Uterus (tissue), 4 donors: ENCODE measurements around the gene ROBO2. TPM values are rescaled to one million over a fixed set of nuclear protein-coding genes. Genes with fewer than 3 reads are reported as not detected.

Experiments
- DNase-seq, 2 donors: peaks; one replicate each; pipeline ENCODE4 v3.0.0-alpha.2; 2019 to 2020
- H3K27ac ChIP-seq, 2 donors: fragments of 200-600 bp; sonication (generic); 1 replicate in 1 of 2; 2 replicates in 1 of 2; pipeline ENCODE4 v1.5.1; 2016 to 2018
- H3K27me3 ChIP-seq, 2 donors: fragments of 200-600 bp; sonication (generic); one replicate each; pipeline ENCODE4 v1.5.1; 2018 to 2019; ENCODE audit warnings: control low read depth in 1 of 2
- H3K36me3 ChIP-seq, 2 donors: fragments of 200-600 bp; sonication (generic); one replicate each; pipeline ENCODE4 v1.5.1; 2019; ENCODE audit warnings: control low read depth in 1 of 2
- H3K4me1 ChIP-seq, 2 donors: fragments of 200-600 bp; sonication (generic); one replicate each; pipeline ENCODE4 v1.5.1; 2018 to 2019; ENCODE audit warnings: control low read depth in 1 of 2
- H3K4me3 ChIP-seq, 2 donors: fragments of 200-600 bp; sonication (generic); 1 replicate in 1 of 2; 2 replicates in 1 of 2; pipeline ENCODE4 v1.5.1; 2018 to 2019; ENCODE audit warnings: mild to moderate bottlenecking in 1 of 2
- H3K9me3 ChIP-seq, 2 donors: fragments of 200-600 bp; sonication (generic); one replicate each; pipeline ENCODE4 v1.5.1; 2019; ENCODE audit warnings: control low read depth in 1 of 2
- POLR2A ChIP-seq, 2 donors: fragments of 450-650 bp; IDR thresholded peaks; one replicate each; pipeline ENCODE4 v1.6.1; 2016; ENCODE audit warnings: antibody characterized with exemption in 2 of 2, mild to moderate bottlenecking in 1 of 2, moderate library complexity in 1 of 2
- intact Hi-C: fragments of 100-400 bp; cut with DNase I; formaldehyde crosslinking; loops from one replicate; pipeline ENCODE4 v1.15.1; 2023; ENCODE audit warnings: low total_unique reads
- total RNA-seq, 4 donors: library from RNA; depleted of rRNA in 3 of 4; stranded (reverse); fragments of >200 nt in 3 of 4; gene quantifications; one replicate each; pipeline versions ENCODE4 v1.1.0 to v1.2.4, GENCODE V29; 2014 to 2023
- TF ChIP-seq, protein P1 (sequence below), 4 experiments: fragments of 200-600 bp in 2 of 4; fragments of 450-650 bp in 2 of 4; sonication (generic) in 2 of 4; IDR thresholded peaks; one replicate each; pipeline ENCODE4 v1.5.1; 2016 to 2019; ENCODE audit warnings: antibody characterized with exemption in 4 of 4, mild to moderate bottlenecking in 2 of 4, moderate library complexity in 1 of 4
- donor health status: DM: yes; HTN: yes; CAD: no.

Gene ROBO2
- total RNA-seq, 4 donors from 2014 or later = 0.26 to 51.3 (median 0.49) TPM; not detected in 1

GRCh38 chr3:77456431-77456830 is 416.5 kb downstream of the ROBO2 start:
- no peaks in the 10 kb centered on the region for H3K4me1 ChIP-seq
- TF ChIP-seq, protein P1, sequence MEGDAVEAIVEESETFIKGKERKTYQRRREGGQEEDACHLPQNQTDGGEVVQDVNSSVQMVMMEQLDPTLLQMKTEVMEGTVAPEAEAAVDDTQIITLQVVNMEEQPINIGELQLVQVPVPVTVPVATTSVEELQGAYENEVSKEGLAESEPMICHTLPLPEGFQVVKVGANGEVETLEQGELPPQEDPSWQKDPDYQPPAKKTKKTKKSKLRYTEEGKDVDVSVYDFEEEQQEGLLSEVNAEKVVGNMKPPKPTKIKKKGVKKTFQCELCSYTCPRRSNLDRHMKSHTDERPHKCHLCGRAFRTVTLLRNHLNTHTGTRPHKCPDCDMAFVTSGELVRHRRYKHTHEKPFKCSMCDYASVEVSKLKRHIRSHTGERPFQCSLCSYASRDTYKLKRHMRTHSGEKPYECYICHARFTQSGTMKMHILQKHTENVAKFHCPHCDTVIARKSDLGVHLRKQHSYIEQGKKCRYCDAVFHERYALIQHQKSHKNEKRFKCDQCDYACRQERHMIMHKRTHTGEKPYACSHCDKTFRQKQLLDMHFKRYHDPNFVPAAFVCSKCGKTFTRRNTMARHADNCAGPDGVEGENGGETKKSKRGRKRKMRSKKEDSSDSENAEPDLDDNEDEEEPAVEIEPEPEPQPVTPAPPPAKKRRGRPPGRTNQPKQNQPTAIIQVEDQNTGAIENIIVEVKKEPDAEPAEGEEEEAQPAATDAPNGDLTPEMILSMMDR (IDR thresholded peaks at IDR 0.05) = no peak
- no peak for TF ChIP-seq POLR2A (IDR thresholded peaks at IDR 0.05)
- intact Hi-C loops = no loop called here
- no peak for DNase-seq
- no peak overlapping the region for H3K27ac ChIP-seq
- H3K4me3 ChIP-seq = no peak overlapping the region
- H3K27me3 ChIP-seq = no peaks in the 10 kb centered on the region
- no peaks in the 10 kb centered on the region for H3K36me3 ChIP-seq
- no peaks in the 10 kb centered on the region for H3K9me3 ChIP-seq

GRCh38 chr3:77456906-77457305 is 417.0 kb downstream of the ROBO2 start:
- no peak overlapping the region for H3K27ac ChIP-seq
- H3K4me3 ChIP-seq = no peak overlapping the region
- intact Hi-C loops = no loop called here
- DNase-seq = no peak
- no peaks in the 10 kb centered on the region for H3K4me1 ChIP-seq
- TF ChIP-seq, protein P1 (IDR thresholded peaks at IDR 0.05) = no peak
- TF ChIP-seq POLR2A (IDR thresholded peaks at IDR 0.05) = no peak
- no peaks in the 10 kb centered on the region for H3K27me3 ChIP-seq
- H3K9me3 ChIP-seq = no peaks in the 10 kb centered on the region
- no peaks in the 10 kb centered on the region for H3K36me3 ChIP-seq

DNA sequence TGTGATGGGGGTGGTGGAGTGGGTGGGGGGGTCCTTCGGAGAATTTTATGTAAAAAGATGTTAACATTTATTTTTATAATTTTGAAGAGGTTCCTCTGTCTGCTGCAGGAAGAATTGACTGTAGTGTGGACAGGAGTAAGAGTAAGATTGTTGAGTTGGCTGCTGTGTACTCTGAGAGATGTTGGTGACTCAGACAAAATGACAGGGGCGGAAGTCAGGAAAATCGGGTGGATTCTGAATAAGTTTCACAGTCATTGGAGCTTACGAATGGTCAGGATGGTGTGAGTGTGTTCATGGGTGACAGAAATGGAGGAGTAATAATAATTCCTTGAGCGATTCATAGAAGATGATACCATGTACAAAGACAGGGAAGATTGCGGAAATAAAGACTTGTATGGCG is 420.0 kb downstream of the ROBO2 start:
- Histone ChIP-seq H3K36me3 (no peaks in the 10 kb centered on the region), H3K4me3 (no peak overlapping the region), H3K27ac (no peak overlapping the region), H3K4me1 (no peaks in the 10 kb centered on the region), H3K9me3 (no peaks in the 10 kb centered on the region), H3K27me3 (no peaks in the 10 kb centered on the region)
- no peak for DNase-seq
- intact Hi-C loops = no loop called here
- no peak for TF ChIP-seq POLR2A (IDR thresholded peaks at IDR 0.05)
- TF ChIP-seq, protein P1 (IDR thresholded peaks at IDR 0.05) = no peak

- Histone ChIP-seq H3K4me1 (no peaks in the 10 kb centered on the region), H3K27me3 (no peaks in the 10 kb centered on the region), H3K27ac (no peak overlapping the region), H3K4me3 (no peak overlapping the region), H3K9me3 (no peaks in the 10 kb centered on the region), H3K36me3 (no peaks in the 10 kb centered on the region)
- no peak for TF ChIP-seq POLR2A (IDR thresholded peaks at IDR 0.05)
- TF ChIP-seq, protein P1 (IDR thresholded peaks at IDR 0.05) = no peak
- intact Hi-C loops = no loop called here
- DNase-seq = no peak
Measured at GRCh38 chr3:77460326-77460725, 420.4 kb downstream of the ROBO2 start.

DNA sequence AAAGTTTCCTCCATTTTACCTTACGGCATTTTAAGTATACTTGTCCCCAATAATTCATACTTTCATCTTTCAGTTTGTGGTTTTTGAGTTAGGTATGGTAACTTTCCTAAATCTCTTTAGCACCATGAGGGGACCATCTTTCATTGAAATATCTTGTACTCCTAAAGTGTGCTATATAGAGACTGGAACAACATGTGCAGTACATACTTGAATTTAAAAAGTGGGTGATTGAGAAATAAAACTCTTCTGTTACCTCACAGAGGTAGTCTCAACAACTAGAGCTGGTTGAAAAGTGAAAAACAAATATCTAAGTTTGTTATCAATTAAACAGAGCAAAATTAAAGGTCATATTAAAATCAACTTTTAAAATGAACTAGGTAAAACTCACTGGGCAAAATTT is 423.1 kb downstream of the ROBO2 start:
- TF ChIP-seq, protein P1 (IDR thresholded peaks at IDR 0.05) = no peak
- no peak for TF ChIP-seq POLR2A (IDR thresholded peaks at IDR 0.05)
- Histone ChIP-seq H3K4me3 (no peak overlapping the region), H3K27me3 (no peaks in the 10 kb centered on the region), H3K4me1 (no peaks in the 10 kb centered on the region), H3K9me3 (no peaks in the 10 kb centered on the region), H3K36me3 (no peaks in the 10 kb centered on the region), H3K27ac (no peak overlapping the region)
- DNase-seq = no peak
- intact Hi-C loops = no loop called here
